Kidney (tissue), 14 donors: Measurements from ENCODE around the gene SMG6. TPM values are rescaled to one million over a fixed set of nuclear protein-coding genes. Genes with fewer than 3 reads are reported as not detected.

ENCODE experiments used
- DNase-seq, 5 donors: peaks; one replicate each; pipeline ENCODE4 v3.0.0-alpha.2; 2013 to 2020
- FAIRE-seq: peaks from 2 replicates; lab custom pipeline; 2012; peaks lifted over from hg19 to GRCh38; lab: Jason Lieb, UNC
- H3K27ac ChIP-seq, 2 donors: one replicate each; pipeline ENCODE4 v1.7.0; 2013; ENCODE audit warnings: low read depth in 2 of 2, low read length in 2 of 2, inconsistent platforms in 1 of 2
- H3K27me3 ChIP-seq: one replicate; pipeline ENCODE4 v1.7.1; 2013; ENCODE audit warnings: low read length, inconsistent platforms; ENCODE audit not compliant: control insufficient read depth, insufficient read depth
- H3K36me3 ChIP-seq, 3 donors: one replicate each; pipeline versions ENCODE4 v1.7.0 to v1.7.1; 2013; ENCODE audit warnings: low read length in 3 of 3, control low read depth in 1 of 3, inconsistent platforms in 1 of 3; ENCODE audit not compliant: insufficient read depth in 3 of 3, control insufficient read depth in 2 of 3
- H3K4me1 ChIP-seq, 3 donors: one replicate each; pipeline versions ENCODE4 v1.7.0 to v1.7.1; 2013; ENCODE audit warnings: low read length in 3 of 3, inconsistent platforms in 1 of 3, low read depth in 1 of 3; ENCODE audit not compliant: control insufficient read depth in 2 of 3, insufficient read depth in 2 of 3
- H3K4me3 ChIP-seq, 3 donors: one replicate each; pipeline versions ENCODE4 v1.7.0 to v1.8.1; 2013; ENCODE audit warnings: low read length in 3 of 3, control low read depth in 1 of 3, inconsistent platforms in 1 of 3
- H3K9ac ChIP-seq, 3 donors: one replicate each; pipeline versions ENCODE4 v1.7.0 to v1.7.1; 2013; ENCODE audit warnings: low read length in 3 of 3, control low read depth in 1 of 3, inconsistent platforms in 1 of 3
- H3K9me3 ChIP-seq, 3 donors: one replicate each; pipeline versions ENCODE4 v1.7.0 to v1.7.1; 2013; ENCODE audit warnings: low read length in 3 of 3, control low read depth in 1 of 3, inconsistent platforms in 1 of 3; ENCODE audit not compliant: control insufficient read depth in 2 of 3, insufficient read depth in 1 of 3
- intact Hi-C: fragments of 100-400 bp; cut with DNase I; formaldehyde crosslinking; loops from one replicate; pipeline ENCODE4 v1.11.1; 2022
- polyA plus RNA-seq: library from polyadenylated mRNA; stranded (reverse); fragments of 350-450 nt; fragmentation: Illumina TruSeq; extraction: RNeasy Lipid Tissue Mini Kit (QIAGEN cat#74804); gene quantifications from one replicate; pipeline ENCODE4 v1.2.3, GENCODE V29; 2014; ENCODE audit warnings: low read depth, low replicate concordance; ENCODE audit not compliant: insufficient read depth
- total RNA-seq: library from RNA; stranded (reverse); fragmentation: NEBNext Ultra II Directional; extraction: Animal tissue kit (Norgen Biotek cat#: 25700); gene quantifications from one replicate; pipeline ENCODE4 v1.2.1, GENCODE V29; 2021
- TF ChIP-seq, protein P1 (sequence below): IDR thresholded peaks from 3 replicates; pipeline ENCODE4 v1.5.1; 2012; ENCODE audit warnings: mild to moderate bottlenecking, moderate library complexity, borderline replicate concordance; ENCODE audit not compliant: insufficient read depth; ENCODE audit errors: extremely low read depth
- donor health status: control.
- donor health status: control.
- donor health status: control.
- donor health status: control.
- donor health status: control.
- donor health status: DM: yes; HTN: yes; CAD: no.
- donor health status: Normal renal cell carcinoma (clear cell type).

The SMG6 gene
- total and polyA plus RNA-seq, 2 donors from 2014 or later, result 20.6 to 37.3 TPM

DNA sequence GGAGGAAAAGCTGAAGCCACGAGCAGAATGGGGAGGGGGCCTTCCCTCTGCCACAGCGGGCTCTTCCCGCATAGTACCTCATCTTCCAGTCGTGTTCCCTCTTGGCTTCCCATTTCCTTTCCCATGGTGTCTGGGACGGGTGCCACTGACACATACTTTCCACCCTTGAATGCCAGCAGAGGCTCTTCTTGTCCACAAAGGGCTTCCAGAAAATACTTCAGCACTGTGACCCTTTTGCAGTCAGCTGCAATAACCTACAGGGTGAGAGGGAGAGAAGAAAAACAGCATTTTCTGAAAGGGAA is 218.0 kb downstream of the SMG6 start:
- Histone ChIP-seq H3K9ac (no peak overlapping the region), H3K27me3 (no peaks in the 10 kb centered on the region), H3K4me3 (no peak overlapping the region), H3K36me3 (peaks cover 0 to 13% (median 12%) of the 10 kb centered on the region in 3 donors), H3K27ac (peak overlapping the region; percentile 68 to 88), H3K4me1 (peaks cover 9 to 63% (median 25%) of the 10 kb centered on the region in 3 donors), H3K9me3 (no peaks in the 10 kb centered on the region)
- intact Hi-C loops, result no loop called here
- TF ChIP-seq, protein P1, sequence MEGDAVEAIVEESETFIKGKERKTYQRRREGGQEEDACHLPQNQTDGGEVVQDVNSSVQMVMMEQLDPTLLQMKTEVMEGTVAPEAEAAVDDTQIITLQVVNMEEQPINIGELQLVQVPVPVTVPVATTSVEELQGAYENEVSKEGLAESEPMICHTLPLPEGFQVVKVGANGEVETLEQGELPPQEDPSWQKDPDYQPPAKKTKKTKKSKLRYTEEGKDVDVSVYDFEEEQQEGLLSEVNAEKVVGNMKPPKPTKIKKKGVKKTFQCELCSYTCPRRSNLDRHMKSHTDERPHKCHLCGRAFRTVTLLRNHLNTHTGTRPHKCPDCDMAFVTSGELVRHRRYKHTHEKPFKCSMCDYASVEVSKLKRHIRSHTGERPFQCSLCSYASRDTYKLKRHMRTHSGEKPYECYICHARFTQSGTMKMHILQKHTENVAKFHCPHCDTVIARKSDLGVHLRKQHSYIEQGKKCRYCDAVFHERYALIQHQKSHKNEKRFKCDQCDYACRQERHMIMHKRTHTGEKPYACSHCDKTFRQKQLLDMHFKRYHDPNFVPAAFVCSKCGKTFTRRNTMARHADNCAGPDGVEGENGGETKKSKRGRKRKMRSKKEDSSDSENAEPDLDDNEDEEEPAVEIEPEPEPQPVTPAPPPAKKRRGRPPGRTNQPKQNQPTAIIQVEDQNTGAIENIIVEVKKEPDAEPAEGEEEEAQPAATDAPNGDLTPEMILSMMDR, result no peak
- no peak for FAIRE-seq
- DNase-seq, result peak in 1 of 5 donors; percentile 42

DNA sequence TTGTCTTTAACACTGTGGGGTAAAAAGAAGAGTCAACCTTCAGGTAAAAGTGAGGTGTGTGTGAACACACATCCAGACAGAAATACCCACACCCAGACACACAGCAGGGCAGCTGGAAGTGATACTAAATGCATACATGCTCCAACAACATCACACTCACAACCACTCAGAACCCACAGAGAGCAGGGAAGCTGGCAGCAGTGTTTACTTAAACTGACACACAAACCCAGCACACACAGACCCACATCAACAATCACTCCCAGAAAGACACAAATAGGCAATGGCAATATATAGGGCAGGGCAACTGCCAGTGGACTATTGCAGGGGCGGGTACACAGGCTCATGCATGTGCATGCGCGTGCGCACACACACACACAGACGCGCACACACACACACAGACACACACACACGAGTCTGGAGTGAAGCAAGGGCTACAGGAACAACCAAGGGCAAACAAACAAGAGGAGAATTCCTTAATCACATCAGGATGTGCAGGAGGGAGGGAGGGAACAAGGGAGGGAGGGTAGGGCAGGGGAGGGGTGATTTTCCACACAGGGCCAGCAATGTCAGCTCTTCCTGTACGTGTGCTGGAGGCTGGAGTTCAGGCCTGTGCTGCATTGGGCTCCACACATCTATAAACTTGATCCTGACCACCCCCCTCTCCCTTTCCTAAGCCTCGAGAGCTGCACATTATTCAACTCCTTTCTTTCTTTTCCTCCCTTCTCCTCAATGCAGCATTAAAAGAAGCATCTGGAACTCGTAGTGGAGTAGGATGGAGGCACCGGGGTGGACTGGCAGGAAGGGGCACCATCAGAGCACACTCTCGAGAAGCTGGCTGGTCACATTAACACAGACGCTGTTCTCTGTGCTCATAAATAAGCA is 218.6 kb downstream of the SMG6 start:
- DNase-seq (peak; percentile 69 to 93 (median 79)), FAIRE-seq (no peak)
- Histone ChIP-seq H3K9ac (peak overlapping the region in 2 of 3 donors; percentile 23 to 52), H3K9me3 (no peaks in the 10 kb centered on the region), H3K4me1 (peaks cover 9 to 57% (median 25%) of the 10 kb centered on the region in 3 donors), H3K27ac (peak overlapping the region; percentile 68 to 88), H3K4me3 (no peak overlapping the region), H3K27me3 (no peaks in the 10 kb centered on the region), H3K36me3 (peaks cover 0 to 16% (median 12%) of the 10 kb centered on the region in 3 donors)
- intact Hi-C loops, result no loop called here
- TF ChIP-seq, protein P1, result no peak

DNA sequence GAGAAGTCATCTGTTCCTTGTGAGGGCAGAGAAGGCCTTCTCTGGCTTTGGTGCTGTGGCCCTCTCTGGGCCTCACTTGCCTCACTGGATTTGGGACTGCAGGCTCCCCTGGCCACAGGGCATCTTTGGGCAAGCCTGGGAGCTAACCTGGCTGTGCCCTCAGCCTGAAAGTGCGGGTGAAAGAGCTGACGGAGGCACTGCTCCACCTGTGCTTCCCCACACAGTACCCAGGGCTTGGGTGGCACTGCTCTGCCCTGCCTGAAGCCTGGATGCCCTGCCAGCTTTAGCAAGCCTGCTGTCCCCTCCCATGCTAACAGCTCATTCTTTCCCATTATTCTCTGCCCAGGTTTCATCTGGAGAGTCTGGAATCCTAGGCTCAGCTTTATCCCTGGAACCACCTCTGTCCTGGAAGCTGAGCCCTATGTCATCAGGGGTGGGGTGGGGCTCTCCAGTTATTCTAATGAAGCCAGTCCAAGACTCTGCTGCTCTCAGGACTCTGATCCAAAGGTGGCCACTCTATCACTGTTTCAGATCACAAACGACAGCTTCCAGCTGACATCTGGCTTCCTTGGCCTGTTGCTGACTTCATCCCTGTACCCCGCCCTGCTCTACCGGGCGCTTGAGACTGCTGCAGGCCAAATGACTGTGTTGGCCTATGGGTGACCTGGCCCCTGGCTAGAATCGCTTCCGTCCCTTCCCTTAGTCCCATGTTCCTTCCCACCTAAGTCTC is 219.4 kb downstream of the SMG6 start:
- TF ChIP-seq, protein P1, result no peak
- Histone ChIP-seq H3K4me3 (no peak overlapping the region), H3K27ac (peak overlapping the region; percentile 68 to 88), H3K9me3 (no peaks in the 10 kb centered on the region), H3K27me3 (no peaks in the 10 kb centered on the region), H3K36me3 (peaks cover 0 to 16% (median 12%) of the 10 kb centered on the region in 3 donors), H3K9ac (peak overlapping the region; percentile 18 to 52 (median 23)), H3K4me1 (peaks cover 9 to 52% (median 24%) of the 10 kb centered on the region in 3 donors)
- DNase-seq (peak in 1 of 5 donors; percentile 59), FAIRE-seq (no peak)
- intact Hi-C loops, result no loop called here
